Ectodermal cell (in vitro differentiated cells): ENCODE data around the gene GGT7.
"Not testable (repeated sequence)": the region's sequence is repeated elsewhere in the genome, so short reads cannot be mapped to it uniquely, and the experiment has no call there.

ENCODE experiments used
- H3K27ac ChIP-seq: 2 replicates; pipeline ENCODE4 v1.7.0; 2013; ENCODE audit warnings: mild to moderate bottlenecking, low read depth, low read length; ENCODE audit not compliant: insufficient read depth, poor library complexity, severe bottlenecking
- H3K27me3 ChIP-seq: 2 replicates; pipeline ENCODE4 v1.7.0; 2013; ENCODE audit warnings: mild to moderate bottlenecking, low read length; ENCODE audit not compliant: insufficient read depth, control insufficient read depth, poor library complexity, severe bottlenecking
- H3K36me3 ChIP-seq: one replicate; pipeline ENCODE4 v1.7.0; 2013; ENCODE audit warnings: low read length; ENCODE audit not compliant: control insufficient read depth, insufficient read depth
- H3K4me1 ChIP-seq: one replicate; pipeline ENCODE4 v1.7.0; 2013; ENCODE audit warnings: low read length; ENCODE audit not compliant: control insufficient read depth, insufficient read depth
- H3K4me3 ChIP-seq: 2 replicates; pipeline ENCODE4 v1.7.0; 2013; ENCODE audit warnings: low read depth, low read length, control low read depth; ENCODE audit not compliant: insufficient read depth
- H3K9me3 ChIP-seq: 2 replicates; pipeline ENCODE4 v1.7.0; 2013; ENCODE audit warnings: mild to moderate bottlenecking, low read length, moderate library complexity; ENCODE audit not compliant: control insufficient read depth
- WGBS, 2 experiments: methylation state at CpG; one replicate each; pipeline ENCODE4 v1.1.7; 2013; ENCODE audit warnings: missing lambda C conversion rate in 2 of 2; 5-methylcytosine and 5-hydroxymethylcytosine counted together

The GGT7 gene

DNA sequence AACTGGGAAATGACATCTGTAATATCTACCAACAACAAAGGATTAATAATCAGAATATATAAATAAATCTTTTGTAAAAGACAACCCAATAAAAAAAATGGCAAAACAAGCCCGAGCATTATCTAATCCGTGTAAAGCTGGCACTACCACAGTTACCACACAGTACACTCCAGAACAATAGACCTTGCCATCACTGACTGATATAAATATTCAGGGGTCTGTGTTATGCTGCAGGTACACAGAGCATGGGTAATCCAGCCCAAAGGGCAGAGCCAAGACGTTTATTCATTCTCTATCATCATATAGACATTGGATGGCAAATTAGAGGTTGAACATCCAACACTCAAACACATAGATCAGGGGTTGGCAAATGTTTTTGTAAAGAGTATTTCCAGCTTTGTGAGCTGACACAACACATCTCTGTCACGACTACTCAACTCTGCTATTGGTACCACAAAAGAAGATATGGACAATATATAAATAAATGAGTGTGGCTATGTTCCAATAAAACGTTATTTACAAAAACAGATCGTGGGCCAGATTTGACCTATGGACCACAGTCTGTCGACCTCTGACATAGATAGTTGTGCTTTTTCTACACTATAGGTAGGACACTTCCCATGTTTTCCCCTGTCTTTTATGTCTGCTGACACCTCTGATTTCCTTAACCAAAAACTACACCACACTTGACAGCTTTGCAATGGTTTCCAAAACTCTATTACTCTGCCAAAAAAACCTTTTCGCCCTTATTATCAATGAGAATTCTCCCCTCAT, 51.7 kb downstream of the GGT7 start:
- no peak overlapping the region for H3K27ac ChIP-seq
- H3K4me1 ChIP-seq: peaks cover 6% of the 10 kb centered on the region
- no peak overlapping the region for H3K4me3 ChIP-seq
- WGBS, 2 experiments: 86 to 89% methylated on average over 6 to 8 of the region's 8 CpGs
- no peaks in the 10 kb centered on the region for H3K36me3 ChIP-seq
- no peaks in the 10 kb centered on the region for H3K9me3 ChIP-seq
- H3K27me3 ChIP-seq: no peaks in the 10 kb centered on the region

DNA sequence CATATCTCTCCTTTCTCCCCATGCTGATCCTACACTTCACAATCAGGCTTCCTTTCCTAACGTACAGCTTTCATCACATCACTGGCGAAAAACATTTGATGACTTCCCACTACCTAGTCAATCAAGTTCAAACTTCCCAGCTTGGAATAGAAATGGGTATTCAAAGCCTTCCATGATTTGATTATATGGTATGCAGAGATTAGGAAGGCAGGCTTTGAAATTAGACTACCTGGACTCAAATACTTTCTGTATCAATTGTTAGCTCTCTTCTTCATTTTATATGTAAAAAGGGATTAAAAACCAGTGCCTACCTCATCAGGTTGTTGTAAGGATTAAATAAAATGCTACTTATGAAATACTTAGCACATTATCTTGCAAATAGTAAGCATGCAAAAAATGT, 54.9 kb downstream of the GGT7 start:
- Histone ChIP-seq H3K27ac (no peak overlapping the region), H3K4me3 (no peak overlapping the region), H3K36me3 (no peaks in the 10 kb centered on the region), H3K9me3 (no peaks in the 10 kb centered on the region), H3K27me3 (no peaks in the 10 kb centered on the region), H3K4me1 (peaks cover 2% of the 10 kb centered on the region)
- 61 to 77% methylated on average over 2 of the region's 2 CpGs for WGBS, 2 experiments

- H3K9me3 ChIP-seq: no peaks in the 10 kb centered on the region
- WGBS, 2 experiments: 95 to 100% methylated on average over 2 of the region's 2 CpGs
- H3K27me3 ChIP-seq: no peaks in the 10 kb centered on the region
- H3K4me3 ChIP-seq: no peak overlapping the region
- peaks cover 2% of the 10 kb centered on the region for H3K4me1 ChIP-seq
- no peaks in the 10 kb centered on the region for H3K36me3 ChIP-seq
- H3K27ac ChIP-seq: no peak overlapping the region
These were observed 55.6 kb downstream of the GGT7 start for GRCh38 chr20:34817072-34817471.

- Histone ChIP-seq H3K9me3 (no peaks in the 10 kb centered on the region), H3K4me1 (peaks cover 2% of the 10 kb centered on the region), H3K36me3 (no peaks in the 10 kb centered on the region), H3K4me3 (no peak overlapping the region), H3K27me3 (no peaks in the 10 kb centered on the region), H3K27ac (no peak overlapping the region)
- WGBS, 2 experiments: 95 to 98% methylated on average over 1 of the region's 1 CpG
These were observed 57.0 kb downstream of the GGT7 start for GRCh38 chr20:34815636-34816035.

DNA sequence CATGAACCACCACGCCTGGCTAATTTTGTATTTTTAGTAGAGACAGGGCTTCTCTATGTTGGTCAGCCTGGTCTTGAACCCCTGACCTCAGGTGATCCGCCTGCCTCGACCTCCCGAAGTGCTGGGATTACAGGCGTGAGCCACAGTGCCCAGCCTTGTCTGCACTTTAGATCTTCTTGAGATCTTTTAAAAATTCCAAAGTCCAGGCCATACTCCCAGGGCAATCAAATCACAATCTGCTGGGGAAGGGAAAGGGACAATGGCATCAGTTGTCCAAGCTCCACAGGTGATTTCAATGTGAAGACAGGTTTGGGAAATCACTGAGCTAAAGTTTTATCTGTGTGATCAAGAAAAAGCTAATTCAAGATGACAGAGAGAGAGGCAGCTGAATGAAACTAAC, 64.1 kb downstream of the GGT7 start:
- no peaks in the 10 kb centered on the region for H3K27me3 ChIP-seq
- 94 to 96% methylated on average over 5 of the region's 5 CpGs for WGBS, 2 experiments
- H3K27ac ChIP-seq: no peak overlapping the region
- H3K36me3 ChIP-seq: no peaks in the 10 kb centered on the region
- H3K4me1 ChIP-seq: no peaks in the 10 kb centered on the region
- H3K4me3 ChIP-seq: no peak overlapping the region
- H3K9me3 ChIP-seq: no peaks in the 10 kb centered on the region

DNA sequence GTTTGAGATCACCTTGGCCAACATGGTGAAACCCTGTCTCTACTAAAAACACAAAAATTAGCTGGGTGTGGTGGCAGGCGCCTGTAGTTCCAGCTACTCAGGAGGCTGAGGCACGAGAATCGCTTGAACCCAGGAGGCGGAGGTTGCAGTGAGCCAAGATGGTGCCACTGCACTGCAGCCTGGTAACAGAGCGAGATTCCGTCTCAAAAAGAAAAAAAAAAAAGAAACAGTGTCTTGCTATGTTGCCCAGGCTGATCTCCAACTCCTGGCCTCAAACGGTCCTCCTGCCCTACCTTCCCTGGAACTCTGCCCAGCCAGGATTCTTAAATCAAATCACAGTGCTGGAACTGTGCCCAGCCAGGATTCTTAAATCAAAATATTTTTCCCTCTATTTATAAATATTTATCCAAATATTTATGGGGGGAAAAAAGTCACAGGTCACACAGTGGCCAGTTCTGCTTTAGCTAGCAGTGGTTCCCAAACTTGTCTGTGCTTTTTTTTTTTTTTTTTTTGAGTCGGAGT, 64.7 kb downstream of the GGT7 start:
- H3K9me3 ChIP-seq, H3K27ac ChIP-seq, H3K4me3 ChIP-seq, H3K36me3 ChIP-seq, H3K4me1 ChIP-seq, H3K27me3 ChIP-seq: not testable (repeated sequence)
- 92 to 93% methylated on average over 8 of the region's 8 CpGs for WGBS, 2 experiments

- H3K9me3 ChIP-seq: no peaks in the 10 kb centered on the region
- no peaks in the 10 kb centered on the region for H3K36me3 ChIP-seq
- H3K4me3 ChIP-seq: no peak overlapping the region
- no peaks in the 10 kb centered on the region for H3K27me3 ChIP-seq
- H3K27ac ChIP-seq: no peak overlapping the region
- H3K4me1 ChIP-seq: no peaks in the 10 kb centered on the region
These were observed 66.4 kb downstream of the GGT7 start for GRCh38 chr20:34806255-34806654.

- no peaks in the 10 kb centered on the region for H3K4me1 ChIP-seq
- H3K27me3 ChIP-seq: no peaks in the 10 kb centered on the region
- H3K27ac ChIP-seq: no peak overlapping the region
- H3K36me3 ChIP-seq: no peaks in the 10 kb centered on the region
- no peak overlapping the region for H3K4me3 ChIP-seq
- no peaks in the 10 kb centered on the region for H3K9me3 ChIP-seq
These were observed 73.8 kb downstream of the GGT7 start for GRCh38 chr20:34798871-34799270.

DNA sequence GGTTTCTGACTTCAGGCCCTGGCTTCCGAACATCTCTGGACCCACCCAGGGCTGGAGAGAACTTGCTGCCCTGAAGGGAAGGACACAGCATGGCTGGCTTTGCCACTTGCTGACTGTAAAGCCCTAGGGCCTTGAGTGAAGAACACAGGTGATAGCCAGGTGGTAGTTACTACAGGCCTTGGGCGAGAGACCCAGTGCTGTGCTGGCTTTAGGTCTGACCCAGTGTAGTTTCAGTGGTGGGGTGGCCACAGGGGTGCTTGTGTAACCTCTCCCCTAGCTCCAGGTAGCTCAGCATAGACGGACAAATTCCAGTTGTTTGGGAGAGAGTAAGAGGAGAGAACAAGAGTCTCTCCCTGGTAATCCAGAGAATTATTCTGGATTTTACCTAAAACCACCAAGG, 74.3 kb downstream of the GGT7 start:
- Histone ChIP-seq H3K36me3 (no peaks in the 10 kb centered on the region), H3K27ac (no peak overlapping the region), H3K4me3 (no peak overlapping the region), H3K27me3 (no peaks in the 10 kb centered on the region), H3K9me3 (no peaks in the 10 kb centered on the region), H3K4me1 (no peaks in the 10 kb centered on the region)
- 81 to 86% methylated on average over 3 of the region's 3 CpGs for WGBS, 2 experiments

- Histone ChIP-seq H3K27me3 (no peaks in the 10 kb centered on the region), H3K4me1 (no peaks in the 10 kb centered on the region), H3K36me3 (no peaks in the 10 kb centered on the region), H3K4me3 (no peak overlapping the region), H3K27ac (no peak overlapping the region), H3K9me3 (no peaks in the 10 kb centered on the region)
- WGBS, 2 experiments: 94% methylated on average over 8 of the region's 8 CpGs
These were observed 75.4 kb downstream of the GGT7 start for GRCh38 chr20:34797012-34797995.
